K562 (cell line): Measurements from ENCODE around the gene NIPA2. TPM values are rescaled to one million over a fixed set of nuclear protein-coding genes. Genes with fewer than 3 reads are reported as not detected.

Experiments
- AFF4 ChIP-seq: sonication (generic); formaldehyde crosslinking; IDR thresholded peaks from 2 replicates; pipeline ENCODE4 v1.8.0; 2023; ENCODE audit warnings: mild to moderate bottlenecking, missing genetic modification reagents
- BHLHE40 ChIP-seq: IDR thresholded peaks from 2 replicates; pipeline ENCODE4 v1.6.1; 2011; ENCODE audit warnings: low read length, improper control_type of control experiment
- COPS2 ChIP-seq: fragments of 450-650 bp; conservative IDR thresholded peaks from 2 replicates; pipeline ENCODE4 v1.6.1; 2016; ENCODE audit warnings: mild to moderate bottlenecking, moderate library complexity
- CREB3L1 ChIP-seq: fragments of 450-650 bp; IDR thresholded peaks from 2 replicates; pipeline ENCODE4 v1.6.1; 2014; ENCODE audit warnings: low read depth, mild to moderate bottlenecking, moderate library complexity, borderline replicate concordance
- CTCF ChIP-seq, 3 experiments: IDR thresholded peaks in 2 of 3; conservative IDR thresholded peaks in 1 of 3; 2 replicates each; pipeline ENCODE4 v1.5.1; 2011 to 2012; ENCODE audit warnings: low read length in 3 of 3, mild to moderate bottlenecking in 3 of 3, control low read depth in 2 of 3, improper control_type of control experiment in 1 of 3, inconsistent platforms in 1 of 3, low read depth in 1 of 3, mixed read lengths in 1 of 3, moderate library complexity in 1 of 3; ENCODE audit not compliant: insufficient read depth in 2 of 3
- CXXC5 ChIP-seq: fragments of 250-450 bp; sonication (Bioruptor Pico); IDR thresholded peaks from 2 replicates; pipeline ENCODE4 v1.8.0; 2022; ENCODE audit warnings: inconsistent platforms, mild to moderate bottlenecking, moderate library complexity
- DEAF1 ChIP-seq: fragments of 450-650 bp; formaldehyde crosslinking; IDR thresholded peaks from 2 replicates; pipeline ENCODE4 v1.4.0; 2020; ENCODE audit warnings: mild to moderate bottlenecking, moderate library complexity
- MAFG ChIP-seq: fragments of 450-650 bp; conservative IDR thresholded peaks from 2 replicates; pipeline ENCODE4 v1.6.1; 2016; ENCODE audit warnings: missing genetic modification characterization, missing compliant biosample characterization
- NFIC ChIP-seq: fragments of 450-650 bp; IDR thresholded peaks from 2 replicates; pipeline ENCODE4 v1.6.1; 2017; ENCODE audit warnings: mild to moderate bottlenecking, inconsistent platforms
- TAF7 ChIP-seq: fragments of 450-650 bp; IDR thresholded peaks from 2 replicates; pipeline ENCODE4 v1.6.1; 2016; ENCODE audit warnings: missing genetic modification characterization, missing compliant biosample characterization
- ZBTB11 ChIP-seq, 3 experiments: fragments of 200-800 bp in 1 of 3; fragments of 250-450 bp in 1 of 3; fragments of 450-650 bp in 1 of 3; sonication (Bioruptor Pico) in 1 of 3; sonication (Bioruptor generic) in 1 of 3; formaldehyde crosslinking in 1 of 3; IDR thresholded peaks; 2 replicates each; pipeline versions ENCODE4 v1.6.1 to v1.8.0; 2016 to 2022; ENCODE audit warnings: mild to moderate bottlenecking in 2 of 3, missing genetic modification characterization in 2 of 3, missing compliant biosample characterization in 1 of 3, moderate library complexity in 1 of 3
- polyA plus RNA-seq, 8 experiments: library from polyadenylated mRNA; depleted of rRNA in 4 of 8; stranded (reverse) in 5 of 8; unstranded in 3 of 8; fragments of >200 nt; fragmentation: Nextera tagmentation in 2 of 8; fragmentation: Illumina TruSeq in 1 of 8; extraction: Ambion mirVana in 2 of 8; extraction: Trizol in 1 of 8; gene quantifications; 2 replicates each; pipeline versions ENCODE4 v1.2.1 to v1.2.3, GENCODE V29; 2011 to 2014; ENCODE audit warnings: inconsistent platforms in 1 of 8, missing spikeins in 1 of 8
- total RNA-seq, 7 experiments: library from RNA; depleted of rRNA in 6 of 7; stranded (reverse); fragments of >200 nt in 6 of 7; fragmentation: Illumina TruSeq in 2 of 7; extraction: Trizol in 2 of 7; gene quantifications; 2 replicates each; pipeline versions ENCODE4 v1.2.1 to v1.2.3, GENCODE V29; 2011 to 2021; ENCODE audit warnings: low replicate concordance in 1 of 7

NIPA2 gene
- total and polyA plus RNA-seq, 9 of the 15 experiments (the other 6 are each of a cell fraction or from before 2014, with no cell fraction given): 18.7 to 107 (median 87.3) TPM

GRCh38 chr15:22838292-22839042 is at the start of gene NIPA2 (continued):
- TF ChIP-seq DEAF1 (CRISPR knock-in tag) (no peak), NFIC (peak; percentile 73), CTCF (IDR thresholded peaks at IDR 0.05 in 2 of 3, conservative IDR thresholded peaks at IDR 0.05 in 1 of 3; ENCODE audit: insufficient read depth in 2 of 3, low read depth in 1 of 3, low read length in 3 of 3) (peak in 1 of 3 experiments; percentile 18; a peak in 1 of 6 replicates), MAFG (no peak), BHLHE40 (peak; percentile 32; the same call in 1 of the 2 replicates), COPS2 (no peak), AFF4 (CRISPR knock-in tag) (peak; percentile 48; the same call in 1 of the 2 replicates), CREB3L1 (no peak; the same call in 1 of the 2 replicates), ZBTB11 (CRISPR knock-in tag; IDR thresholded peaks at IDR 0.05) (peak in 1 of 3 experiments; percentile 73; a peak in 1 of 6 replicates), TAF7 (tag) (no peak), CXXC5 (CRISPR knock-in tag) (peak; percentile 86)
